Measurements from ENCODE around the gene LCP1. TPM values are rescaled to one million over a fixed set of nuclear protein-coding genes. Genes with fewer than 3 reads are reported as not detected.

The LCP1 gene
- total and polyA plus RNA-seq, 9 of the 15 experiments (the other 6 are each of a cell fraction or from before 2014, with no cell fraction given): 83.0 to 255 (median 163) TPM

- DNase-seq (ENCODE audit: extremely low read depth in 1 of 4, low spot score in 3 of 4) (no peak), FAIRE-seq (no peak), ATAC-seq (no peak)
- WGBS (ENCODE audit: insufficient coverage, low coverage, missing lambda C conversion rate): 85% methylated on average over 4 of the region's 6 CpGs
- no peaks in the 10 kb centered on the region for H3K79me2 ChIP-seq (ENCODE audit: control insufficient read depth, insufficient read depth, low read length)
- in situ Hi-C loops (cut with MboI): loop anchor here (10.0 kb wide), 1 partner anchor 142 kb away; no protein-coding TSS in a partner anchor
- H3K36me3 ChIP-seq (ENCODE audit: control insufficient read depth, insufficient read depth, low read length): peaks cover 92% of the 10 kb centered on the region
- intact Hi-C loops (cut with micrococcal nuclease): no loop called here
- no peaks in the 10 kb centered on the region for H3K9me3 ChIP-seq (replicated peaks; ENCODE audit: control insufficient read depth, insufficient read depth, low read depth, low read length)
- no peak overlapping the region for H2AFZ ChIP-seq (ENCODE audit: low read depth, low read length)
- H3K4me1 ChIP-seq (replicated peaks in 1 of 2; ENCODE audit: control insufficient read depth in 2 of 2, insufficient read depth in 2 of 2, low read length in 2 of 2): no peaks in the 10 kb centered on the region
- no peak overlapping the region for H3K27ac ChIP-seq (ENCODE audit: extremely low read depth, low read depth, low read length)
- no TSS peak for BruUV-seq (replicated peaks)
- H3K4me2 ChIP-seq (ENCODE audit: insufficient read depth, low read length): no peak overlapping the region
- CTCF ChIA-PET (ENCODE audit: low intra/inter-chr PET ratio): no interaction called here
- H3K27me3 ChIP-seq (ENCODE audit: control insufficient read depth in 2 of 2, insufficient read depth in 2 of 2, low read length in 2 of 2): no peaks in the 10 kb centered on the region
- no peaks in the 10 kb centered on the region for H3K9me1 ChIP-seq (ENCODE audit: control insufficient read depth, insufficient read depth, low read length)
- H3K9ac ChIP-seq (ENCODE audit: insufficient read depth in 1 of 2, low read depth in 2 of 2, low read length in 2 of 2): no peak overlapping the region
- H3K4me3 ChIP-seq: no peak overlapping the region
- POLR2A ChIA-PET: interaction anchor here (0.6 kb wide), 1 partner anchor 16 kb away, joined by 3 read pairs; no protein-coding TSS in a partner anchor
- TF ChIP-seq ZNF644 (tag; IDR thresholded peaks at IDR 0.05; ENCODE audit: low read depth): no peak
- no peak for TF ChIP-seq CC2D1A (IDR thresholded peaks at IDR 0.05)
- no peak for TF ChIP-seq GABPB2 (CRISPR knock-in tag; conservative IDR thresholded peaks at IDR 0.05)
- TF ChIP-seq TBL1XR1 (IDR thresholded peaks at IDR 0.05; ENCODE audit: low read length in 2 of 2): no peak
- no peak for TF ChIP-seq VEZF1 (CRISPR knock-in tag; IDR thresholded peaks at IDR 0.05)
- TF ChIP-seq PHB (CRISPR knock-in tag; IDR thresholded peaks at IDR 0.05): no peak
- no peak for TF ChIP-seq HDAC1 (IDR thresholded peaks at IDR 0.05)
- TF ChIP-seq FOXJ2 (tag; IDR thresholded peaks at IDR 0.05): no peak
- no peaks in the 10 kb centered on the region for H4K20me1 ChIP-seq (replicated peaks; ENCODE audit: control insufficient read depth, insufficient read depth, low read length)
Observed at GRCh38 chr13:46152627-46153328, 29.2 kb downstream of the LCP1 start.

All from K562 (cell line).